ENCODE measurements around the gene UBAC1. TPM values are rescaled to one million over a fixed set of nuclear protein-coding genes. Genes with fewer than 3 reads are reported as not detected.

Gene UBAC1
- total RNA-seq, 1 donor from 2014 or later, result 31.4 TPM

DNA sequence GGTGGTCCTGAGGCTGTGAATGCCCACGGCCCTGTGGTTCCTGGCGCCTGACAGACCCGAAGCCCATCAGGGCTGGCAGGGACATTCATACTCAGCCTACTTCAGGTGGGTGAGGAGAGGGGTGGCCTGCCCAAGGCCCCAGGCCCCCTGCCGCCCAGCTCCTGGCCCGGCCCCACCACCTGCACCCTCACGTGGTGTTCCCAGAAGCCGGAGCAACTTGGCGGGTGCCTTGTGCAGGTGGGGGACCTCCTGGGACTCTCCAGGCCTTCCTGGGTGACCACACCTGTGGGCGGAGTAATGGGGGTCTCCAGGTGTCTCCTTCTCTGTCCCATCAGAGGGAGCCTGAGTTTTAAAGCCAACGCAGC, 36.8 kb upstream of the UBAC1 start:
- TF ChIP-seq, protein P1, sequence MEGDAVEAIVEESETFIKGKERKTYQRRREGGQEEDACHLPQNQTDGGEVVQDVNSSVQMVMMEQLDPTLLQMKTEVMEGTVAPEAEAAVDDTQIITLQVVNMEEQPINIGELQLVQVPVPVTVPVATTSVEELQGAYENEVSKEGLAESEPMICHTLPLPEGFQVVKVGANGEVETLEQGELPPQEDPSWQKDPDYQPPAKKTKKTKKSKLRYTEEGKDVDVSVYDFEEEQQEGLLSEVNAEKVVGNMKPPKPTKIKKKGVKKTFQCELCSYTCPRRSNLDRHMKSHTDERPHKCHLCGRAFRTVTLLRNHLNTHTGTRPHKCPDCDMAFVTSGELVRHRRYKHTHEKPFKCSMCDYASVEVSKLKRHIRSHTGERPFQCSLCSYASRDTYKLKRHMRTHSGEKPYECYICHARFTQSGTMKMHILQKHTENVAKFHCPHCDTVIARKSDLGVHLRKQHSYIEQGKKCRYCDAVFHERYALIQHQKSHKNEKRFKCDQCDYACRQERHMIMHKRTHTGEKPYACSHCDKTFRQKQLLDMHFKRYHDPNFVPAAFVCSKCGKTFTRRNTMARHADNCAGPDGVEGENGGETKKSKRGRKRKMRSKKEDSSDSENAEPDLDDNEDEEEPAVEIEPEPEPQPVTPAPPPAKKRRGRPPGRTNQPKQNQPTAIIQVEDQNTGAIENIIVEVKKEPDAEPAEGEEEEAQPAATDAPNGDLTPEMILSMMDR (IDR thresholded peaks at IDR 0.05; ENCODE audit: unreplicated experiment), result no peak
- Mint-ChIP-seq H3K27me3 (no peaks in the 10 kb centered on the region), H3K4me3 (ENCODE audit: low read depth) (no peak overlapping the region), H3K4me1 (ENCODE audit: low read depth) (peaks cover 5% of the 10 kb centered on the region), H3K27ac (no peak overlapping the region), H3K9me3 (ENCODE audit: low read depth) (no peaks in the 10 kb centered on the region), H3K36me3 (ENCODE audit: insufficient read depth) (no peaks in the 10 kb centered on the region)
- DNase-seq (ENCODE audit: low spot score, unreplicated experiment), result no peak

DNA sequence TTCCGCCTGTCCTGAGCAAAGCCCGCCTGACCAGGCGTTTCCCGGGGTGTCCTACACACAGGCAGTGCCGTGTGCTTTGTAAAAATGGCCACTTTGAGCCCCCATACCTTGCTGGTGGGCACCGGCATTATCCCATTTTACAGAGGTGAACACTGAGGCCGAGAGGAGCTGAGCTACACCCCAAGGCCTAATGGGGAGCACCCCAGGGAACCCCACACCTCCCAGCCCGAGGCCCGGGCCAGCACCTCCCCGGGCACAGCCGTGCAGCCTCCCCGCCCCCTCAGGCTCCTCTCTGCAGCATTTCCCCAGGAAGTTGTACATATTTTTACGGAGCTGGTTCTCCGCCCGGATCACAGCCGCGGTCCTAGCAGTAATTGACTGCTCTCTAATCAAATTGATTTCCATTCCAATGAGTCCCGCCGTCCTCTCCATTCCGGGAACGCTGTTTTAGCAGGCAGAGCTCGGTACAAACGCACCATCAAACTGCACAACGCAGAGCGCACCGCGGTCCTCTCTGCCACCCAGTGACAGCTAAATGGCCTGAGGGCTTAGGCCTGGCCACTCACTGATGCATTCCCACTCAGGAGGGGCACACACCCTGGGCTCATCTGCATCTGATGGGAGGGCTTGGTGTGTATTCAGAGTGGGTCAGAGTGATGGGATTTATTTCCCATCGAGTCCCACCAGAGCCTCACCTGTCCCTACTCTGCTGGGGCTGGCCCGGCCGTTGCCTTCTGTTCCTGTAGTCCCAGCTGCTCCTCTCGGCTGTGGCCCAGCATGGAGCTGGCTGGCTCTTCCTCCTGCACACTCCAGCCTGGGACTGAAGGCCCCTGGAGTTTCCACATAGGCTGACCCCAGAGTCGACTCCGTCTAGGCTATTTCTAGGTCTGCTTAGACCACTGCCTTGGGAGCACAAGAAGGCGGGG, 36.2 kb upstream of the UBAC1 start:
- Mint-ChIP-seq H3K27ac (no peak overlapping the region), H3K4me1 (ENCODE audit: low read depth) (peaks cover 7% of the 10 kb centered on the region), H3K36me3 (ENCODE audit: insufficient read depth) (no peaks in the 10 kb centered on the region), H3K4me3 (ENCODE audit: low read depth) (no peak overlapping the region), H3K9me3 (ENCODE audit: low read depth) (no peaks in the 10 kb centered on the region), H3K27me3 (no peaks in the 10 kb centered on the region)
- TF ChIP-seq, protein P1 (IDR thresholded peaks at IDR 0.05; ENCODE audit: unreplicated experiment), result no peak
- no peak for DNase-seq (ENCODE audit: low spot score, unreplicated experiment)

DNA sequence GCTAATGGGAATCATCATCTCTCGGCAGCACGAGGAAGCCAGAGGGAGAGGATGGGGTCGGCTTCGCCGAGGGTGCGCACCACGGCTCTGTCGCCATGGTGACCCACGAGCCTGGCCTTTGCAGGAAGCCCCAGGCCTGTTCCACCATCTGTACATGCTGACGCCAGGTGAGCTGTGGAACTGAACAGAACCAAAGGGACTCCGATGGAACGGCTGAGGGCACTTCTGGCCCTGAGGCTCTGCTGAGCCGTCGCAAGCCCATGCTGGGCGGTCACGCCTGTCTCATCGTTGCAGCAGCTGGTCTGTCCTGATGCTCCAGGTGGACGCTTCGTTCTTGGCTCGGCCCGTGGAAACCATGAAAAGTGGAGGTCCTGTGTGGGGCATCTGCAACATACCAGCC, 34.6 kb upstream of the UBAC1 start:
- no peaks in the 10 kb centered on the region for H3K27me3 Mint-ChIP-seq
- TF ChIP-seq, protein P1 (IDR thresholded peaks at IDR 0.05; ENCODE audit: unreplicated experiment), result no peak
- H3K36me3 Mint-ChIP-seq (ENCODE audit: insufficient read depth), result no peaks in the 10 kb centered on the region
- no peak for DNase-seq (ENCODE audit: low spot score, unreplicated experiment)
- H3K4me1 Mint-ChIP-seq (ENCODE audit: low read depth), result peaks cover 10% of the 10 kb centered on the region
- no peaks in the 10 kb centered on the region for H3K9me3 Mint-ChIP-seq (ENCODE audit: low read depth)
- H3K4me3 Mint-ChIP-seq (ENCODE audit: low read depth), result no peak overlapping the region
- H3K27ac Mint-ChIP-seq, result peak overlapping the region; percentile 62

DNA sequence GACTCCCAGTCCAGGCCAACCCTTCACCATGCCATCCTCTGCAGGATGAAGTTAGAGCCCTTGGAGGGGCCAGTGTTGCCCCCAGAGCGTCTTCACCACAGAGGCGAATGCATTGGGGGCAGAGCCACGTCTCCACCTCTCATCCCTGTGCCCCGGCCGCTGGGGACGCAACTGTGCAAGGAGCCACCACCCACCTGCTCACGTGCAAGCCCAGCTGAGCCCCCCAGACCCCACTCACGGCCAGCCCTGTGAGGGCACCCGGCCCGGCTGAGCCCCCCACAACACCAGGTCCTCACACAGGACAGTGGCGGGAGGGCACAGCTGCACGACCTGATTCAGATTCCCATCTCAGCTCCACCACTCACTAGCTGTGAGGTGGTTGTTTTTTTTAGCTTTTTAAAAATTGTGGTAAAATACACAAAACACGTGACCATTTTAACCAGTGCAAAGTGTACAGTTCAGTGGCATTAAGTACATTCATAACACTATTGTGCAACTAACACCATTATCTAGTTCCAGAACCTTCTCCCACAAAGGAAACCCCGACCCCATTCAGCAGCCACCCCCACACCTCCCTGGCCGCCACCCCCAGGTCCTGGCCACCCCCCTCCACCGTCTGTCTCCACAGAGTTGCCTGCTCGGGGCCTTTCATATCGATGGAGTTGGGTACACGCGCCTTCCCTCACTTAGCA, 33.5 kb upstream of the UBAC1 start:
- H3K9me3 Mint-ChIP-seq (ENCODE audit: low read depth), result no peaks in the 10 kb centered on the region

More for the DNA sequence above, 33.5 kb upstream of the UBAC1 start:
- no peak for DNase-seq (ENCODE audit: low spot score, unreplicated experiment)
- Mint-ChIP-seq H3K36me3 (ENCODE audit: insufficient read depth) (no peaks in the 10 kb centered on the region), H3K27ac (no peak overlapping the region), H3K4me3 (ENCODE audit: low read depth) (no peak overlapping the region), H3K27me3 (no peaks in the 10 kb centered on the region), H3K4me1 (ENCODE audit: low read depth) (peaks cover 12% of the 10 kb centered on the region)
- TF ChIP-seq, protein P1 (IDR thresholded peaks at IDR 0.05; ENCODE audit: unreplicated experiment), result no peak

Data from progenitor cell of endocrine pancreas (in vitro differentiated cells).